ENCODE data around the gene IFT81. TPM values are rescaled to one million over a fixed set of nuclear protein-coding genes. Genes with fewer than 3 reads are reported as not detected.

IFT81 gene
- total RNA-seq, 1 donor from 2014 or later, result 25.5 TPM

GRCh38 chr12:110134691-110135411, 10.7 kb downstream of the IFT81 start:
- H3K9me3 Mint-ChIP-seq, result no peaks in the 10 kb centered on the region
- H3K27me3 Mint-ChIP-seq (ENCODE audit: low read depth), result no peaks in the 10 kb centered on the region
- H3K4me3 Mint-ChIP-seq, result no peak overlapping the region
- peaks cover 5% of the 10 kb centered on the region for H3K4me1 Mint-ChIP-seq
- H3K36me3 Mint-ChIP-seq, result peaks cover 26% of the 10 kb centered on the region
- no peak for TF ChIP-seq CTCF (IDR thresholded peaks at IDR 0.05; ENCODE audit: unreplicated experiment)
- DNase-seq (ENCODE audit: low spot score in 2 of 2, unreplicated experiment in 2 of 2), result no peak
- H3K27ac Mint-ChIP-seq, result peak overlapping the region; percentile 16

GRCh38 chr12:110135806-110136205, 11.6 kb downstream of the IFT81 start:
- Mint-ChIP-seq H3K27ac (no peak overlapping the region), H3K27me3 (ENCODE audit: low read depth) (no peaks in the 10 kb centered on the region), H3K36me3 (peaks cover 29% of the 10 kb centered on the region), H3K4me1 (peaks cover 5% of the 10 kb centered on the region), H3K4me3 (no peak overlapping the region), H3K9me3 (no peaks in the 10 kb centered on the region)
- TF ChIP-seq CTCF (IDR thresholded peaks at IDR 0.05; ENCODE audit: unreplicated experiment), result no peak
- DNase-seq (ENCODE audit: low spot score in 2 of 2, unreplicated experiment in 2 of 2), result no peak

- Mint-ChIP-seq H3K4me3 (no peak overlapping the region), H3K9me3 (no peaks in the 10 kb centered on the region), H3K4me1 (peaks cover 5% of the 10 kb centered on the region), H3K36me3 (peaks cover 22% of the 10 kb centered on the region), H3K27me3 (ENCODE audit: low read depth) (no peaks in the 10 kb centered on the region), H3K27ac (no peak overlapping the region)
- no peak for TF ChIP-seq CTCF (IDR thresholded peaks at IDR 0.05; ENCODE audit: unreplicated experiment)
- DNase-seq (ENCODE audit: low spot score in 2 of 2, unreplicated experiment in 2 of 2), result no peak
These were observed 13.6 kb downstream of the IFT81 start for GRCh38 chr12:110137786-110138185.

GRCh38 chr12:110141389-110141788, 17.2 kb downstream of the IFT81 start:
- no peak overlapping the region for H3K27ac Mint-ChIP-seq
- H3K4me1 Mint-ChIP-seq, result no peaks in the 10 kb centered on the region
- H3K4me3 Mint-ChIP-seq, result no peak overlapping the region
- H3K9me3 Mint-ChIP-seq, result no peaks in the 10 kb centered on the region
- no peak for TF ChIP-seq CTCF (IDR thresholded peaks at IDR 0.05; ENCODE audit: unreplicated experiment)
- DNase-seq (ENCODE audit: low spot score in 2 of 2, unreplicated experiment in 2 of 2), result no peak
- H3K27me3 Mint-ChIP-seq (ENCODE audit: low read depth), result no peaks in the 10 kb centered on the region
- peaks cover 13% of the 10 kb centered on the region for H3K36me3 Mint-ChIP-seq

- no peak overlapping the region for H3K4me3 Mint-ChIP-seq
- no peak for TF ChIP-seq CTCF (IDR thresholded peaks at IDR 0.05; ENCODE audit: unreplicated experiment)
- DNase-seq (ENCODE audit: low spot score in 2 of 2, unreplicated experiment in 2 of 2), result no peak
- H3K9me3 Mint-ChIP-seq, result peaks cover 9% of the 10 kb centered on the region
- peaks cover 42% of the 10 kb centered on the region for H3K36me3 Mint-ChIP-seq
- no peaks in the 10 kb centered on the region for H3K4me1 Mint-ChIP-seq
- H3K27me3 Mint-ChIP-seq (ENCODE audit: low read depth), result no peaks in the 10 kb centered on the region
- H3K27ac Mint-ChIP-seq, result no peak overlapping the region
These were observed 22.8 kb downstream of the IFT81 start for GRCh38 chr12:110146986-110147385.
